ENCODE results near the gene NPLOC4. TPM values are rescaled to one million over a fixed set of nuclear protein-coding genes. Genes with fewer than 3 reads are reported as not detected.

Gene NPLOC4
- total RNA-seq, 2 experiments from 2014 or later, result 75.9 to 87.7 TPM

GRCh38 chr17:81523402-81524038, 113.4 kb downstream of the NPLOC4 start:
- TF ChIP-seq CTCF (IDR thresholded peaks at IDR 0.05), result no peak
- ChIA-PET CTCF (no interaction called here), POLR2A (no interaction called here)
- no peaks in the 10 kb centered on the region for H3K36me3 Mint-ChIP-seq (ENCODE audit: low read depth)
- H3K4me1 Mint-ChIP-seq (ENCODE audit: low read depth), result peaks cover 7% of the 10 kb centered on the region
- no peak overlapping the region for H3K4me3 Mint-ChIP-seq
- no peaks in the 10 kb centered on the region for H3K9me3 Mint-ChIP-seq
- DNase-seq (no peak), ATAC-seq (no peak)
- no peak overlapping the region for H3K27ac Mint-ChIP-seq
- intact Hi-C loops (cut with micrococcal nuclease), result loop anchor here (5.0 kb wide), 1 partner anchor 174 kb away; no protein-coding TSS in a partner anchor
- H3K27me3 Mint-ChIP-seq, result peaks cover 5% of the 10 kb centered on the region

- Mint-ChIP-seq H3K36me3 (ENCODE audit: low read depth) (no peaks in the 10 kb centered on the region), H3K4me3 (no peak overlapping the region), H3K4me1 (ENCODE audit: low read depth) (peaks cover 13% of the 10 kb centered on the region), H3K9me3 (no peaks in the 10 kb centered on the region), H3K27me3 (peaks cover 2% of the 10 kb centered on the region), H3K27ac (no peak overlapping the region)
- ChIA-PET POLR2A (interaction anchor here (0.6 kb wide), 1 partner anchor 29 kb away, joined by 3 read pairs; no protein-coding TSS in a partner anchor), CTCF (no interaction called here)
- no peak for ATAC-seq
- intact Hi-C loops (cut with micrococcal nuclease), result loop anchor here (5.0 kb wide), 1 partner anchor 175 kb away; no protein-coding TSS in a partner anchor
- TF ChIP-seq CTCF (IDR thresholded peaks at IDR 0.05), result no peak
- DNase-seq, result no peak
These were observed 114.2 kb downstream of the NPLOC4 start for GRCh38 chr17:81522491-81523401.

GRCh38 chr17:81520021-81520901, 116.7 kb downstream of the NPLOC4 start:
- Mint-ChIP-seq H3K27ac (no peak overlapping the region), H3K4me1 (ENCODE audit: low read depth) (peaks cover 25% of the 10 kb centered on the region), H3K4me3 (peak overlapping the region; percentile 35), H3K9me3 (no peaks in the 10 kb centered on the region), H3K36me3 (ENCODE audit: low read depth) (peaks cover 3% of the 10 kb centered on the region), H3K27me3 (peaks cover 1% of the 10 kb centered on the region)
- ATAC-seq (no peak), DNase-seq (no peak)
- TF ChIP-seq CTCF (IDR thresholded peaks at IDR 0.05), result no peak
- POLR2A ChIA-PET, result interaction anchor here (1.2 to 3.8 kb wide), 2 partner anchors 16 to 31 kb away, joined by 4 to 14 read pairs; partner anchors contain the start of gene FAAP100
- intact Hi-C loops (cut with micrococcal nuclease), result loop anchor here (5.0 kb wide), 1 partner anchor 177 kb away; no protein-coding TSS in a partner anchor
- CTCF ChIA-PET, result no interaction called here

GRCh38 chr17:81519284-81520020, 117.5 kb downstream of the NPLOC4 start:
- H3K36me3 Mint-ChIP-seq (ENCODE audit: low read depth), result peaks cover 3% of the 10 kb centered on the region
- intact Hi-C loops (cut with micrococcal nuclease), result loop anchor here (5.0 kb wide), 1 partner anchor 178 kb away; no protein-coding TSS in a partner anchor
- H3K27ac Mint-ChIP-seq, result no peak overlapping the region
- H3K9me3 Mint-ChIP-seq, result no peaks in the 10 kb centered on the region
- H3K4me3 Mint-ChIP-seq, result peak overlapping the region; percentile 35
- DNase-seq, result peak; percentile 78
- no peaks in the 10 kb centered on the region for H3K27me3 Mint-ChIP-seq
- ATAC-seq, result peak; percentile 59
- CTCF ChIA-PET, result interaction anchor here (1.0 to 2.2 kb wide), 4 partner anchors 33 to 143 kb away, joined by 3 to 11 read pairs (median 6); partner anchors contain the start of gene FAAP100
- POLR2A ChIA-PET, result interaction anchor here (1.1 to 3.8 kb wide), 4 partner anchors 10 to 32 kb away, joined by 6 to 14 read pairs (median 9); partner anchors contain the start of gene FAAP100
- TF ChIP-seq CTCF (IDR thresholded peaks at IDR 0.05), result peak; percentile 76
- H3K4me1 Mint-ChIP-seq (ENCODE audit: low read depth), result peaks cover 25% of the 10 kb centered on the region

Data from activated CD8-positive, alpha-beta T cell treated with anti-CD3 and anti-CD28 coated beads for 36 hours (primary cell).